ENCODE results near the gene SPOCK2.

DNA sequence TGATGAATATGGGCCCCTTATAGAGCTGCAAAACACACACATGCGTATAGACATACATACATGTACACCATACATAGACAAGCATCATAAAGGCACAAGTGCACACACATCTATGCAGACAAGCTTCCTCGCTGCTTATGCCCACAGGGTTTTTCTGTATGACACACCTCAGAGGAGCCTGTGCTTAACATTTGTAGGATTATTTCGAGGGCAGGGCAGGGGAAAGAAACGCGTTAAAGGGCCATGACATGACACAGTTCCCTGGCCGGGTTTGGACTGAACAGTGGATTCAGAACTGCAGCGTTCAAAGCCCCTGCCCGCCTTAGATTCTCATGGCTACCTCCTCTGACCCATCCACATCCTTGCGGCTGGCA, 79.3 kb downstream of the SPOCK2 start:
- TF ChIP-seq POLR2A (IDR thresholded peaks at IDR 0.05) (no peak), POLR2AphosphoS5 (IDR thresholded peaks at IDR 0.05) (no peak)
- TF ChIP-seq, protein P1, sequence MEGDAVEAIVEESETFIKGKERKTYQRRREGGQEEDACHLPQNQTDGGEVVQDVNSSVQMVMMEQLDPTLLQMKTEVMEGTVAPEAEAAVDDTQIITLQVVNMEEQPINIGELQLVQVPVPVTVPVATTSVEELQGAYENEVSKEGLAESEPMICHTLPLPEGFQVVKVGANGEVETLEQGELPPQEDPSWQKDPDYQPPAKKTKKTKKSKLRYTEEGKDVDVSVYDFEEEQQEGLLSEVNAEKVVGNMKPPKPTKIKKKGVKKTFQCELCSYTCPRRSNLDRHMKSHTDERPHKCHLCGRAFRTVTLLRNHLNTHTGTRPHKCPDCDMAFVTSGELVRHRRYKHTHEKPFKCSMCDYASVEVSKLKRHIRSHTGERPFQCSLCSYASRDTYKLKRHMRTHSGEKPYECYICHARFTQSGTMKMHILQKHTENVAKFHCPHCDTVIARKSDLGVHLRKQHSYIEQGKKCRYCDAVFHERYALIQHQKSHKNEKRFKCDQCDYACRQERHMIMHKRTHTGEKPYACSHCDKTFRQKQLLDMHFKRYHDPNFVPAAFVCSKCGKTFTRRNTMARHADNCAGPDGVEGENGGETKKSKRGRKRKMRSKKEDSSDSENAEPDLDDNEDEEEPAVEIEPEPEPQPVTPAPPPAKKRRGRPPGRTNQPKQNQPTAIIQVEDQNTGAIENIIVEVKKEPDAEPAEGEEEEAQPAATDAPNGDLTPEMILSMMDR (IDR thresholded peaks at IDR 0.05), result no peak

All from prostate gland (tissue), 2 donors.